Endothelial cell of umbilical vein (primary cell): ENCODE results near the gene RAPH1. TPM values are rescaled to one million over a fixed set of nuclear protein-coding genes. Genes with fewer than 3 reads are reported as not detected.

Experiments used
- BruUV-seq: library from RNA; stranded (reverse); fragments of 400-500 nt; replicated peaks from 2 replicates; lab custom pipeline; 2021; lab: Mats Ljungman, UMichigan
- CTCF ChIA-PET: fragments of 300-600, 350-600 bp; sonication (Branson Sonifier 250); formaldehyde crosslinking; loops from one replicate; lab custom pipeline; 2021; ENCODE audit warnings: antibody characterized with exemption, inconsistent platforms; lab: Charles Lee
- POLR2A ChIA-PET: fragments of 300-600, 350-600 bp; sonication (Branson Sonifier 250); formaldehyde crosslinking; loops from one replicate; lab custom pipeline; 2021; ENCODE audit warnings: antibody characterized with exemption, inconsistent platforms; lab: Charles Lee
- DNase-seq: peaks from one replicate; pipeline ENCODE4 v3.0.0-alpha.2; 2011; ENCODE audit warnings: low read depth, low spot score
- FAIRE-seq: peaks from 2 replicates; lab custom pipeline; 2011; peaks lifted over from hg19 to GRCh38; lab: Jason Lieb, UNC
- H2AFZ ChIP-seq: 2 replicates; pipeline ENCODE4 v1.6.0; 2012; ENCODE audit warnings: low read depth, low read length, control low read depth, inconsistent platforms
- H3K27ac ChIP-seq: 2 replicates; pipeline ENCODE4 v1.5.1; 2011; ENCODE audit warnings: low read depth, mild to moderate bottlenecking, control low read depth, low read length, moderate library complexity; ENCODE audit not compliant: insufficient read depth
- H3K27me3 ChIP-seq, 2 experiments: 2 replicates each; pipeline versions ENCODE4 v1.6.0 to v1.6.1; 2011; ENCODE audit warnings: low read length in 2 of 2, mixed read lengths in 1 of 2; ENCODE audit not compliant: control insufficient read depth in 2 of 2, insufficient read depth in 2 of 2
- H3K36me3 ChIP-seq, 2 experiments: 2 replicates in 1 of 2; 3 replicates in 1 of 2; pipeline ENCODE4 v1.5.1; 2011; ENCODE audit warnings: low read length in 2 of 2, mild to moderate bottlenecking in 1 of 2, moderate library complexity in 1 of 2; ENCODE audit not compliant: control insufficient read depth in 2 of 2, insufficient read depth in 2 of 2; ENCODE audit errors: extremely low read depth in 1 of 2
- H3K4me1 ChIP-seq: 3 replicates; pipeline ENCODE4 v1.5.1; 2011; ENCODE audit warnings: mild to moderate bottlenecking, low read length; ENCODE audit not compliant: control insufficient read depth, insufficient read depth; ENCODE audit errors: extremely low read depth
- H3K4me2 ChIP-seq: 2 replicates; pipeline ENCODE4 v1.6.1; 2011; ENCODE audit warnings: low read length, control low read depth, mixed read lengths; ENCODE audit not compliant: insufficient read depth
- H3K4me3 ChIP-seq, 3 experiments: fragments of 200-600 bp in 1 of 3; sonication (generic), shearing (Covaris generic) in 1 of 3; replicated peaks in 1 of 3; 2 replicates each; pipeline ENCODE4 v1.5.1; 2011 to 2016; ENCODE audit warnings: control low read depth in 3 of 3, low read length in 3 of 3, mild to moderate bottlenecking in 2 of 3, inconsistent platforms in 1 of 3, low read depth in 1 of 3, moderate library complexity in 1 of 3; ENCODE audit not compliant: insufficient read depth in 1 of 3
- H3K79me2 ChIP-seq: 2 replicates; pipeline ENCODE4 v1.6.0; 2012; ENCODE audit warnings: low read length, inconsistent platforms; ENCODE audit not compliant: control insufficient read depth, insufficient read depth
- H3K9ac ChIP-seq: replicated peaks from 2 replicates; pipeline ENCODE3; 2011; ENCODE audit warnings: low read length, control low read depth; ENCODE audit not compliant: insufficient read depth; ENCODE audit errors: extremely low read depth
- H3K9me1 ChIP-seq: replicated peaks from 3 replicates; pipeline ENCODE4 v1.6.0; 2011; ENCODE audit warnings: mild to moderate bottlenecking, low read length; ENCODE audit not compliant: control insufficient read depth, insufficient read depth; ENCODE audit errors: extremely low read depth
- H3K9me3 ChIP-seq: replicated peaks from 2 replicates; pipeline ENCODE4 v1.5.1; 2012; ENCODE audit warnings: low read length, inconsistent platforms; ENCODE audit not compliant: control insufficient read depth, insufficient read depth
- H4K20me1 ChIP-seq: replicated peaks from 2 replicates; pipeline ENCODE3; 2011; ENCODE audit warnings: mild to moderate bottlenecking, low read length; ENCODE audit not compliant: control insufficient read depth, insufficient read depth; ENCODE audit errors: extremely low read depth
- EZH2 ChIP-seq: IDR thresholded peaks from 2 replicates; pipeline ENCODE4 v1.6.1; 2012; ENCODE audit warnings: borderline replicate concordance, low read depth, mild to moderate bottlenecking, moderate library complexity, low read length, inconsistent platforms; ENCODE audit not compliant: severe bottlenecking
- FOS ChIP-seq: IDR thresholded peaks from 2 replicates; pipeline ENCODE4 v1.6.1; 2011; ENCODE audit warnings: mild to moderate bottlenecking, low read length, moderate library complexity, borderline replicate concordance; ENCODE audit not compliant: insufficient read depth
- GATA2 ChIP-seq: IDR thresholded peaks from 2 replicates; pipeline ENCODE4 v1.7.0; 2011; ENCODE audit warnings: low read depth, mild to moderate bottlenecking, moderate library complexity, mixed read lengths, low read length; ENCODE audit not compliant: insufficient read length, insufficient read depth
- JUN ChIP-seq: IDR thresholded peaks from 2 replicates; pipeline ENCODE4 v1.6.1; 2011; ENCODE audit warnings: borderline replicate concordance, low read depth; ENCODE audit not compliant: insufficient read length, insufficient read depth
- dilution Hi-C: fragments of 300-500 bp; cut with MboI; formaldehyde crosslinking; loops from one replicate; pipeline ENCODE4 v1.15.0; 2019; ENCODE audit warnings: low sequenced_read_pairs; ENCODE audit not compliant: extremely low pct_ligation_motif_present
- intact Hi-C: fragments of 100-400 bp; cut with micrococcal nuclease; formaldehyde crosslinking; loops from one replicate; pipeline ENCODE4 v1.10.0; 2022
- polyA plus RNA-seq, 4 experiments: library from polyadenylated mRNA; depleted of rRNA in 3 of 4; stranded (reverse) in 3 of 4; unstranded in 1 of 4; fragments of >200 nt; gene quantifications; 2 replicates each; pipeline versions ENCODE4 v1.2.1 to v1.2.3, GENCODE V29; 2011 to 2012; ENCODE audit warnings: missing spikeins in 1 of 4
- total RNA-seq: library from RNA; stranded (reverse); gene quantifications from 2 replicates; pipeline ENCODE4 v1.2.3, GENCODE V29; 2021
- TF ChIP-seq, protein P1 (sequence below): IDR thresholded peaks from 2 replicates; pipeline ENCODE4 v1.6.1; 2011; ENCODE audit not compliant: insufficient read depth, insufficient read length

The RAPH1 gene
- total and polyA plus RNA-seq, 2 donors (not counting 3 experiments of a cell fraction or from before 2014, with no cell fraction given), result 5.1 to 59.5 TPM

DNA sequence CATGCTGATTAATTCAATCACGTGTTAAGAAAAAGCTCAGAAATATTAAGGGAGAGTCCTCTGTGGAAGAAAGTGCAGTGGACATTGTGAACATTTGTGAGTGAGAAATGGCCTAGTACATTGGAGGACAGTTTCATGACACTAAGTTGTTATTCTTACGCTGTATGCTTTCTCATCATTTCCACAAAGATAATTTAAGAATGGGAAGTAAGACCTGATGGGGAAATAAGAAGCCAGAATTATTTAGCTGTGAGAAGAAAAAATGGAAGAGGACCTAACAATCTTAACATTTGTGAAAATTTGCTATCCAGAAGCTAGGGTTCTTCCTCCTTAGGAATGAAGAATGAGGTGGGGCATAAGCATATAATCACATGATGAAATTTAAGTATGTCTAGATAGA, 15.2 kb upstream of the RAPH1 start:
- H3K27me3 ChIP-seq, result no peaks in the 10 kb centered on the region
- H3K9me3 ChIP-seq, result no peaks in the 10 kb centered on the region
- H4K20me1 ChIP-seq, result no peaks in the 10 kb centered on the region
- CTCF ChIA-PET, result no interaction called here
- H3K4me2 ChIP-seq, result no peak overlapping the region
- H3K27ac ChIP-seq, result no peak overlapping the region
- no peaks in the 10 kb centered on the region for H3K9me1 ChIP-seq
- dilution Hi-C loops, result no loop called here
- FAIRE-seq (no peak), DNase-seq (no peak)
- no peaks in the 10 kb centered on the region for H3K79me2 ChIP-seq
- POLR2A ChIA-PET, result interaction anchor here (0.6 kb wide), 1 partner anchor 87 kb away, joined by 3 read pairs; no protein-coding TSS in a partner anchor
- BruUV-seq, result no TSS peak
- H3K36me3 ChIP-seq, result no peaks in the 10 kb centered on the region
- no peak overlapping the region for H3K4me3 ChIP-seq
- no peak overlapping the region for H2AFZ ChIP-seq
- TF ChIP-seq FOS, result no peak
- TF ChIP-seq GATA2, result no peak
- TF ChIP-seq EZH2, result no peak
- H3K4me1 ChIP-seq, result no peaks in the 10 kb centered on the region
- intact Hi-C loops, result no loop called here
- H3K9ac ChIP-seq, result no peak overlapping the region

DNA sequence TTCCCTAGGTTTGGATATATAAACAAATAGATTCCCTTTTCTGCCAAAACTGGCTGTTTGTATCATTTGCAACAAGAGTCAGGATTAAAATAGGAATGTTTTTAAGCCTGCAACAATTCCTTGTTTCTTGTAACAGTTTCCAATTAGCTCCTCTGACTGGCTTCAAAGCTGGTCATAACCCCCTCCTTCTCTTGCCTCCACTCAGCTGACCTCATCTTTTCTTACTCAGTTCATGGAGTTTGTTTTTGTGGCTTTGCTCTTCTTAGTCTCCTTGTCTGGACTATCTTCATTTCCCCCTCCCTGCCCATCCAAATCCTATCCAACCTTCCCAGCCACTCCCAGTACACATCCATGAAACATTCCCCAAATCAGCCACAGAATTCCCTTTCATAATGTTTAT, 14.3 kb upstream of the RAPH1 start:
- no peaks in the 10 kb centered on the region for H3K9me3 ChIP-seq
- H3K27me3 ChIP-seq, result no peaks in the 10 kb centered on the region
- no peak for TF ChIP-seq JUN
- TF ChIP-seq, protein P1, sequence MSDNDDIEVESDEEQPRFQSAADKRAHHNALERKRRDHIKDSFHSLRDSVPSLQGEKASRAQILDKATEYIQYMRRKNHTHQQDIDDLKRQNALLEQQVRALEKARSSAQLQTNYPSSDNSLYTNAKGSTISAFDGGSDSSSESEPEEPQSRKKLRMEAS, result no peak
- FAIRE-seq (no peak), DNase-seq (no peak)
- no peak overlapping the region for H3K9ac ChIP-seq
- ChIA-PET CTCF (no interaction called here), POLR2A (no interaction called here)
- H3K4me3 ChIP-seq, result no peak overlapping the region
- intact Hi-C loops, result no loop called here
- no peak overlapping the region for H3K27ac ChIP-seq
- H3K4me2 ChIP-seq, result no peak overlapping the region
- no peaks in the 10 kb centered on the region for H3K36me3 ChIP-seq
- no peaks in the 10 kb centered on the region for H3K4me1 ChIP-seq
- H2AFZ ChIP-seq, result no peak overlapping the region
- H4K20me1 ChIP-seq, result no peaks in the 10 kb centered on the region
- H3K79me2 ChIP-seq, result no peaks in the 10 kb centered on the region
- dilution Hi-C loops, result no loop called here
- BruUV-seq, result no TSS peak
- H3K9me1 ChIP-seq, result no peaks in the 10 kb centered on the region
